H1 (cell line): ENCODE measurements around the gene WEE1.

Source experiments
- CREB1 ChIP-seq: IDR thresholded peaks from 2 replicates; pipeline ENCODE4 v1.6.1; 2012; ENCODE audit warnings: inconsistent platforms
- CTCF ChIP-seq, 3 experiments: IDR thresholded peaks; 1 replicate in 2 of 3; 2 replicates in 1 of 3; pipeline versions ENCODE4 v1.5.1 to v1.6.1; 2011; ENCODE audit warnings: low read length in 3 of 3, mild to moderate bottlenecking in 3 of 3, inconsistent platforms in 2 of 3, low read depth in 1 of 3, moderate library complexity in 1 of 3; ENCODE audit not compliant: insufficient read depth in 1 of 3; ENCODE audit errors: control extremely low read depth in 1 of 3
- MAX ChIP-seq: IDR thresholded peaks from 2 replicates; pipeline ENCODE4 v1.6.1; 2012; ENCODE audit warnings: inconsistent platforms
- SP1 ChIP-seq: IDR thresholded peaks from 2 replicates; pipeline ENCODE4 v1.6.1; 2011; ENCODE audit warnings: low read depth, low read length

- TF ChIP-seq MAX, result no peak
- no peak for TF ChIP-seq CREB1
- no peak for TF ChIP-seq SP1
- no peak for TF ChIP-seq CTCF (IDR thresholded peaks at IDR 0.05; ENCODE audit: control extremely low read depth in 1 of 3, insufficient read depth in 1 of 3, low read depth in 1 of 3, low read length in 3 of 3)
Observed at GRCh38 chr11:9550191-9550628, 23.3 kb upstream of the WEE1 start.
